Pancreas (tissue), 10 donors: Measurements from ENCODE around the gene AUTS2. TPM values are rescaled to one million over a fixed set of nuclear protein-coding genes. Genes with fewer than 3 reads are reported as not detected.
"Not testable (repeated sequence)": the region's sequence is repeated elsewhere in the genome, so short reads cannot be mapped to it uniquely, and the experiment has no call there.

Experiments
- ATAC-seq, 4 donors: fragments of 200-7000 bp; cut with Tn5 transposase; one replicate each; pipeline versions ENCODE4 v1.8.0 to v1.9.1; 2020; ENCODE audit warnings: mild to moderate bottlenecking in 4 of 4, moderate library complexity in 4 of 4
- DNase-seq, 6 donors: peaks; one replicate each; pipeline ENCODE4 v3.0.0-alpha.2; 2020
- FAIRE-seq: peaks from 2 replicates; lab custom pipeline; 2012; peaks lifted over from hg19 to GRCh38; lab: Jason Lieb, UNC
- H3K27ac ChIP-seq, 4 donors: fragments of 200-600 bp; sonication (generic); 1 replicate in 3 of 4; 2 replicates in 1 of 4; pipeline versions ENCODE4 v1.5.0 to v1.8.0; 2020
- H3K27me3 ChIP-seq, 4 donors: fragments of 200-600 bp; one replicate each; pipeline ENCODE4 v1.8.0; 2021
- H3K36me3 ChIP-seq, 3 donors: fragments of 200-600 bp; sonication (generic) in 1 of 3; one replicate each; pipeline versions ENCODE4 v1.5.0 to v1.8.0; 2020 to 2021
- H3K4me1 ChIP-seq, 3 donors: fragments of 200-600 bp; one replicate each; pipeline ENCODE4 v1.8.0; 2021
- H3K4me3 ChIP-seq, 4 donors: fragments of 200-600 bp; sonication (generic) in 2 of 4; one replicate each; pipeline versions ENCODE4 v1.5.0 to v1.8.0; 2020 to 2021
- H3K9me3 ChIP-seq, 4 donors: fragments of 200-600 bp; one replicate each; pipeline ENCODE4 v1.8.0; 2021
- CTCF ChIP-seq, 4 donors: fragments of 200-600 bp; sonication (generic) in 3 of 4; IDR thresholded peaks; one replicate each; pipeline versions ENCODE4 v1.5.0 to v1.8.0; 2021; ENCODE audit warnings: antibody characterized with exemption in 4 of 4
- WGBS, 2 donors: extraction: QIAGEN DNeasy Blood & Tissue Kit; methylation state at CpG; one replicate each; pipeline ENCODE4 v1.1.7; 2013; 5-methylcytosine and 5-hydroxymethylcytosine counted together
- intact Hi-C, 3 donors: fragments of 100-400 bp; cut with DNase I; formaldehyde crosslinking; loops; one replicate each; pipeline versions ENCODE4 v1.11.1 to v1.14.2; 2022
- polyA plus RNA-seq, 2 donors: library from polyadenylated mRNA; stranded (reverse); fragments of 200-250 nt; gene quantifications; one replicate each; pipeline ENCODE4 v1.2.3, GENCODE V29; 2013
- total RNA-seq, 6 donors: library from RNA; stranded (reverse); fragmentation: NEBNext Ultra II Directional in 4 of 6; extraction: Animal tissue kit (Norgen Biotek cat#: 25700) in 4 of 6; gene quantifications; one replicate each; pipeline versions ENCODE4 v1.2.1 to v1.2.4, GENCODE V29; 2021 to 2023
- donor health status: healthy with polysubstance abuse.
- donor health status: DM: no; HTN: no; CAD: no; lungs with moderate emphysema.
- donor health status: DM: no; HTN: no; CAD: no.
- donor health status: control.
- donor health status: control.
- donor health status: Bipolar disorder and iron deficiency.
- donor health status: DM: yes; HTN: yes; CAD: no.
- donor health status: DM: no; HTN: no; CAD: no.
- donor health status: DM: no; HTN: no; CAD: no.
- donor health status: DM: yes; HTN: yes; CAD: no.

AUTS2 gene
- total and polyA plus RNA-seq, 8 donors = 5.8 to 16.8 (median 9.9) TPM

DNA sequence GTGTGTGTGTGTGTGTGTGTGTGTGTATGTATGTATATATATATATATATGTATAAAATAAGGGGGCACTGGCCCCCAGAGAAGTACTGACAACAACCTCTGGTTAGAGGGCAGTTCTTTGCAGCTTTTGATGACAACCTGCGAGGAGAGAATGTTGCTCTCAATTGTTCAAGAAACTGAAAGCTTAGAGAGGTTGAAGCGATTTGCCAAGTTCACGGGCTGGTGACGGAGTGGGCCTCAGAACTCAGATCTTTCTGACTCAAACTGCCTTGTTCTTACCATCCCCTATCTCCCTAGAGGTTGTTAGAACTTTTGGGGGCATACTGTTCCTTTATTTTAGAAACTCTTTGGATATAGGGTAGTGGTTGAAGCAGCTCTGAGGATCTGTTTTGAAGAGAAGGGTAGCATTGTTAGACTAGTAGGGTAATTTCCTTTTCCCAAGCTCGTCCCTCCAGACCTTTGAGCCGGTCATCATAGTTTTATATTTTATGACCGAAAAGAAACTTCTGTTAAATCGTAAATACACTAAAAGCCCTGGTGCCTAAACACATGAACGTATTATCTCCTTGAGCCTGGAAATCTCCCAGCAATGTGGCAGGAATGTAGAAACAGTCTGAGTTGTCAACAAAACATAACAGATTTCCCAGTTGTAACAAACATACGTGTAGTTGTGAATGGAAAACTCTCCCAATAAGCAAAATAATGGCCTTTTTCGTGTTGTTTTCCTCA is 992.0 kb downstream of the AUTS2 start:
- no peak for TF ChIP-seq CTCF (IDR thresholded peaks at IDR 0.05)
- no peak for DNase-seq
- Histone ChIP-seq H3K36me3 (no peaks in the 10 kb centered on the region), H3K4me1 (no peaks in the 10 kb centered on the region), H3K4me3 (no peak overlapping the region), H3K27me3 (no peaks in the 10 kb centered on the region), H3K27ac (no peak overlapping the region), H3K9me3 (no peaks in the 10 kb centered on the region)
- no peak for FAIRE-seq
- intact Hi-C loops = no loop called here
- WGBS, 2 donors = 67 to 74% methylated on average over 11 of the region's 11 CpGs
- ATAC-seq = no peak

- no peak for TF ChIP-seq CTCF (IDR thresholded peaks at IDR 0.05)
- H3K27me3 ChIP-seq = no peaks in the 10 kb centered on the region
- H3K4me1 ChIP-seq = no peaks in the 10 kb centered on the region
- no peak for ATAC-seq
- H3K27ac ChIP-seq = no peak overlapping the region
- no peak for FAIRE-seq
- no peak for DNase-seq
- H3K4me3 ChIP-seq = no peak overlapping the region
- H3K36me3 ChIP-seq = no peaks in the 10 kb centered on the region
- H3K9me3 ChIP-seq = no peaks in the 10 kb centered on the region
- WGBS, 2 donors = 91 to 94% methylated on average over 8 of the region's 8 CpGs
- intact Hi-C loops = no loop called here
These were observed 993.4 kb downstream of the AUTS2 start for GRCh38 chr7:70591643-70592042.

GRCh38 chr7:70592171-70592570 is 993.9 kb downstream of the AUTS2 start:
- H3K27me3 ChIP-seq = no peaks in the 10 kb centered on the region
- H3K27ac ChIP-seq = no peak overlapping the region
- no peaks in the 10 kb centered on the region for H3K4me1 ChIP-seq
- DNase-seq (no peak), ATAC-seq (no peak), FAIRE-seq (no peak)
- WGBS, 2 donors = 85 to 92% methylated on average over 4 of the region's 4 CpGs
- H3K4me3 ChIP-seq = no peak overlapping the region
- TF ChIP-seq CTCF (IDR thresholded peaks at IDR 0.05) = no peak
- H3K36me3 ChIP-seq = no peaks in the 10 kb centered on the region
- intact Hi-C loops = no loop called here
- H3K9me3 ChIP-seq = no peaks in the 10 kb centered on the region

DNA sequence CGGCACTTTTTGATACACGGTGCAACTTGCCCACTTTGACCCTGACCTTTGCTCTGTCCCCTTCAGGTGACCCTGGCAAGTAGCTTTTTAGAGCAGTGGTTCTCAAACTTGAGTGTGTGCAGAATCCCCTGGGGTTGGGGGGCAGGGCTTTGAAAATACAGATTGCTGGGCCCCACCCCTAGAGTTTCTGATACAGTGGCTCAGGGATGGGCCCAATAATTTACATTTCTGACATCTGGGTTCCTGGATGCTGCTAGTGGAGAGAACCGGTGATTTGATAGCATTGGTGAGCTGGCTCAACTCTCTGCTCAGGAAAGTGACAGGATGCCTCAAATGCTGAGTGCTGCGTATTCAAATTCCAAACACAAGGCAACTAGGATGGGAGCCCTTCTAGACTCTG is 995.9 kb downstream of the AUTS2 start:
- WGBS, 2 donors = 83 to 90% methylated on average over 4 of the region's 4 CpGs
- FAIRE-seq (no peak), ATAC-seq (no peak), DNase-seq (no peak)
- Histone ChIP-seq H3K36me3 (no peaks in the 10 kb centered on the region), H3K9me3 (no peaks in the 10 kb centered on the region), H3K27ac (no peak overlapping the region), H3K4me3 (no peak overlapping the region), H3K4me1 (no peaks in the 10 kb centered on the region), H3K27me3 (no peaks in the 10 kb centered on the region)
- intact Hi-C loops = no loop called here
- TF ChIP-seq CTCF (IDR thresholded peaks at IDR 0.05) = no peak

- H3K4me1 ChIP-seq, H3K27me3 ChIP-seq, H3K36me3 ChIP-seq, H3K4me3 ChIP-seq, intact Hi-C loops, H3K9me3 ChIP-seq, H3K27ac ChIP-seq, ATAC-seq, DNase-seq, FAIRE-seq: not testable (repeated sequence)
- 87 to 99% methylated on average over 7 of the region's 7 CpGs for WGBS, 2 donors
These were observed 996.6 kb downstream of the AUTS2 start for GRCh38 chr7:70594885-70595284.
